HG03460 (cell line): Measurements from ENCODE around the gene PIK3C2B.

ENCODE experiments used
- ATAC-seq: cut with Tn5 transposase; IDR thresholded peaks from one replicate; pipeline ENCODE4 v1.9.1; 2021; ENCODE audit not compliant: unreplicated experiment

Gene PIK3C2B

DNA sequence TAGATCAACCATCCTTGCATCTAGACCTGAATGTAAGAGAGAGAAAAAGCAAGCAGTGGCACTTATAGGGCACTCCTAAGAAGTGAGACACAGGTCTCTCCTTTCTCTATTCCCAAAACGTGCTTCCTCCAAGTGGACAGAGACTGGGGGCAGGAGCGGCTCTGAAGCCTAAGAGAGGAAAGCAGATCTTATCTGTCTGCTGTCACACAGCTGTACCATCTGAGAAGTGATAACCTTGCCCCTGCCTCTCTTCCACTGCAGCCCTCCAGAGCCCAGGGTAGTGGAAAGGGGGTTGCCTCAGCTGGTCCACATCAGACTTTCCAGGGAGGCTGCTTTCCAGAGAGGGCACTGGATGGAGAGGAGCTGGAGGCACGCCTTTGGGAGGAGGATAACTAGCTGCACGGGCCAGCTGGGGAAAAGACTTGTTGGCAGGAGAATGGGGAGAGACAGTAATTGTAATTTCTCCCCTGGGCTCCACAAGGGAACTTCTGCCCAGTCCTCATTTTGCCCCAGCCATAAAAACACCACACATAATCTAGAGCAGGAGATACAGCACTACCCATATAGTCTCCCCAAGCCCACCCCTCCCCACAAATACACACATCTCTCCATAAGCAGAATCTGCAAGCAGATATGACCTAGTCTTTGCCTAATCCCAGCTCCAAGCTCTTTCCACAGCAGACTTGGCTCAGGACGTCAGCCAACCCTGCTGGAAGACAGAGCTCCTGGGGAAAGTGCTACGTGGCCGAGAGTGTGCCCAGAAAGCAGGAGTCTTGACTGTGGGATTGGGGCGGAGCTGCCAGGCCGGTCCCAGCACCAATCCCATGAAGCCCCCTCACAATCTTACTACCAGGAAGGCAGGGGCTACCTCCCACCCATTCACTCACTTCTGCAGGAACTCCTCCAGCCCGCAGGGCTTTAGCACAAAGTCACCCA, 31.2 kb downstream of the PIK3C2B start:
- ATAC-seq: no peak

DNA sequence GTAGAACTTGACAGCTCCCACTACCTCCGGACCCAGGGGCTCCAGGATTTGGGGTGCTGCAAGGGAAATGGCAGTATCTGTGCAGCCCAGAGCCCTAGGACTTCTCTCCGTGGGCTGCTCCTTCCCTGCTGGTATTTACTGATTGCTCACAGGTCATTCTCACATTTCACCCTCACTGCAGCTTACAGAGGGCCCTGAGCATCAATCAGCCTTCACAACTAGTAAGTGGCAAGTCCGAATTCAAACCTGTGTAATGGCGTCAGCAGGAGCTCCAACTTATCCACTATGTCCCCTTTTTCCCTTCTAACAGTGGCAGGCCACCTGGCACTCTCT, 32.4 kb downstream of the PIK3C2B start:
- no peak for ATAC-seq

- peak; percentile 28 for ATAC-seq
These were observed 33.0 kb downstream of the PIK3C2B start for GRCh38 chr1:204461331-204462228.

- no peak for ATAC-seq
These were observed 34.3 kb downstream of the PIK3C2B start for GRCh38 chr1:204460346-204460745.

GRCh38 chr1:204459706-204460105, 34.9 kb downstream of the PIK3C2B start:
- ATAC-seq: no peak

GRCh38 chr1:204457666-204458065, 36.9 kb downstream of the PIK3C2B start:
- no peak for ATAC-seq

DNA sequence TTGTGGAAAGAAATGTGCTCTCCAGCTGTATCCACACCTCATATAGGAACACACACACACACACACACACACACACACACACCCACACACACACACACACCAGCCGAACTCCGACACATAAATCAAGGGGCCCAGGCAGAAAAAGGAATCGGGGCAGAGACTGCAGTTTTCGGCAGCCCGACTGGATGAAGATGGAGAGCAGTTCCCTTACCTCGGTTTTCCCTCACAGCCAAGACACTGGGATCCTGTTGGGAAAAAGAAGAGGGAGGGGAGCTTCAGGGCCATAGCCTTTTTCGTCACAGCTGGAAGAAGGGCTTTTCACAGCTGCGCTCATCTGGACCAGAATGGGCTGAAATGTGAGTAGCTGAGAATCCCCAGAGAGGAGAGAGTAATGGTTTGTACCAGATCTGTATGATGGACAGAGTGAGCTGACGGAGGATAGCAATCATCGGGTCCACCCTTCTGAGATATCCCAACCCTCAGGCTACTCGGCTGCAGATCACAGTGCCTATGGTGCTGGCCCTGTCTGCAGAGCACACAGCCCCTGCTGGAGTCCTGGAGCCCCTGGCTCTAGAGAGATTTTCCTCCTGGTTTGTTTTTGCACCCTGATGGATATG, 37.7 kb downstream of the PIK3C2B start:
- ATAC-seq: no peak

GRCh38 chr1:204455831-204456145, 38.8 kb downstream of the PIK3C2B start:
- no peak for ATAC-seq

GRCh38 chr1:204455063-204455830, 39.4 kb downstream of the PIK3C2B start:
- ATAC-seq: no peak

GRCh38 chr1:204454476-204454875, 40.1 kb downstream of the PIK3C2B start:
- ATAC-seq: no peak

- ATAC-seq: peak; percentile 75
These were observed 41.3 kb downstream of the PIK3C2B start for GRCh38 chr1:204453141-204453772.

DNA sequence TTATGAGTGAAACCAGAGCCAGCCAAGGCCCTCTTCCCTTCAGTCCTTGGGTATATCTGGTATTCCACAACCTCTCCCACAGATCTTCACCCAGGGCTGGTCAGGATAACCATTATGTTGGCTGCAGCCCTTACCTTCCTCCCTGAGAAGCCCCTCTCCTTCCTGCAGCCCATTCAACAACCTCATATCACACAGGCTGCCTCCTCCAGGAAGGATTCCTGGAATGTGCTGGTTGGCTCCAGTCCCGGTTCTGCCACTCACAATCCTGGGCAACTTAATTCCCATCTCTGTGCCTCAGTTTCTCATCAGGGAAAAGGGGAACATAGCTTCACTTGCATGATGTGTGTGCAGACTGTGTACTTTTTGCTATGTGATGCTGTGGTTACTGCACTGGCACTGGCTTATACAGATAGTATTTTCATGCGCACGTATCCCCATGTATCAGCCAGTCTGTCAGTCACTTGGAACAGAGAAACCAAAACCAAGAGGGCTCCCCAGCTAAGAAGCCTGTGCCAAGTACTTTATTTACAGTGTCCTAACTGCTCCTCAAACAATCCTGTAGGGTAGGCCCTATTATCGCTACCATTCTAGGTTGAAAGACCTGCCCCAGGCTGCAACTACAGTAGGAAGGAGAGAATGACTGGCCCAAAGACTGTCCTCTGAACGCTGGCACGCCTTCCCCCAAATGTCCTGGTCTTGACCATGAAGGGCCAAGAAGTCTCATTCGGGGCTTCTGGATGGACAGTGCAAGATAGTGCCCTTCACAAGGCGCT, 43.1 kb downstream of the PIK3C2B start:
- ATAC-seq: no peak

- no peak for ATAC-seq
These were observed 43.9 kb downstream of the PIK3C2B start for GRCh38 chr1:204450461-204451257.

- no peak for ATAC-seq
These were observed 44.8 kb downstream of the PIK3C2B start for GRCh38 chr1:204449678-204450280.

- ATAC-seq: no peak
These were observed 45.5 kb downstream of the PIK3C2B start for GRCh38 chr1:204448991-204449677.

GRCh38 chr1:204448344-204448964, 46.2 kb downstream of the PIK3C2B start:
- no peak for ATAC-seq

- no peak for ATAC-seq
These were observed 46.9 kb downstream of the PIK3C2B start for GRCh38 chr1:204447736-204448135.
